ENCODE data around the gene RUNX1.

GRCh38 chr21:35072960-35073359, 23.9 kb upstream of the RUNX1 start:
- TF ChIP-seq, protein P1, sequence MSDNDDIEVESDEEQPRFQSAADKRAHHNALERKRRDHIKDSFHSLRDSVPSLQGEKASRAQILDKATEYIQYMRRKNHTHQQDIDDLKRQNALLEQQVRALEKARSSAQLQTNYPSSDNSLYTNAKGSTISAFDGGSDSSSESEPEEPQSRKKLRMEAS (IDR thresholded peaks at IDR 0.05; ENCODE audit: low read depth), result no peak
- no peak for TF ChIP-seq RAD21 (IDR thresholded peaks at IDR 0.05; ENCODE audit: low read length)
- TF ChIP-seq FOXM1 (IDR thresholded peaks at IDR 0.05; ENCODE audit: low read depth), result no peak
- TF ChIP-seq SIN3A (IDR thresholded peaks at IDR 0.05; ENCODE audit: borderline replicate concordance, low read depth, low read length), result no peak
- no peak for TF ChIP-seq SMC3 (IDR thresholded peaks at IDR 0.05; ENCODE audit: low read depth, low read length)
- TF ChIP-seq RCOR1 (IDR thresholded peaks at IDR 0.05; ENCODE audit: low read length), result no peak
- no peak for TF ChIP-seq YY1 (IDR thresholded peaks at IDR 0.05; ENCODE audit: low read depth)
- TF ChIP-seq JUND (IDR thresholded peaks at IDR 0.05), result no peak
- TF ChIP-seq POLR2AphosphoS5 (IDR thresholded peaks at IDR 0.05; ENCODE audit: low read depth, low read length), result no peak
